CD14-positive monocyte (primary cell): ENCODE results near the gene ELMO3. TPM values are rescaled to one million over a fixed set of nuclear protein-coding genes. Genes with fewer than 3 reads are reported as not detected.

Experiments used
- DNase-seq, 3 donors: peaks; one replicate each; pipeline ENCODE4 v3.0.0-alpha.2; 2011 to 2022
- H2AFZ ChIP-seq: 2 replicates; pipeline ENCODE4 v1.6.0; 2012; ENCODE audit warnings: mild to moderate bottlenecking, low read depth, low read length, inconsistent platforms; ENCODE audit not compliant: insufficient read depth, poor library complexity, severe bottlenecking
- H3K27ac ChIP-seq, 2 donors: 1 replicate in 1 of 2; 2 replicates in 1 of 2; pipeline ENCODE4 v1.5.1; 2012 to 2013; ENCODE audit warnings: low read length in 2 of 2, control low read depth in 1 of 2, inconsistent platforms in 1 of 2, low read depth in 1 of 2, mild to moderate bottlenecking in 1 of 2
- H3K27me3 ChIP-seq, 2 donors: one replicate each; pipeline versions ENCODE4 v1.6.0 to v1.6.1; 2011 to 2013; ENCODE audit warnings: low read length in 2 of 2; ENCODE audit not compliant: control insufficient read depth in 2 of 2, insufficient read depth in 2 of 2
- H3K36me3 ChIP-seq, 2 donors: replicated peaks in 1 of 2; 1 replicate in 1 of 2; 2 replicates in 1 of 2; pipeline versions ENCODE4 v1.5.1 to v1.6.1; 2012 to 2013; ENCODE audit warnings: low read length in 2 of 2, control low read depth in 1 of 2, inconsistent platforms in 1 of 2, mild to moderate bottlenecking in 1 of 2; ENCODE audit not compliant: insufficient read depth in 2 of 2, control insufficient read depth in 1 of 2
- H3K4me1 ChIP-seq, 2 donors: 1 replicate in 1 of 2; 2 replicates in 1 of 2; pipeline versions ENCODE4 v1.5.1 to v1.6.1; 2012 to 2013; ENCODE audit warnings: low read length in 2 of 2, control low read depth in 1 of 2, inconsistent platforms in 1 of 2, mild to moderate bottlenecking in 1 of 2, moderate library complexity in 1 of 2; ENCODE audit not compliant: insufficient read depth in 2 of 2, control insufficient read depth in 1 of 2
- H3K4me2 ChIP-seq: replicated peaks from 2 replicates; pipeline ENCODE3; 2012; ENCODE audit warnings: low read length, moderate library complexity, mild to moderate bottlenecking; ENCODE audit not compliant: poor library complexity, severe bottlenecking; ENCODE audit errors: extremely low read depth
- H3K4me3 ChIP-seq, 3 experiments: fragments of 200-600 bp in 1 of 3; sonication (generic) in 1 of 3; replicated peaks in 1 of 3; 1 replicate in 2 of 3; 2 replicates in 1 of 3; pipeline ENCODE4 v1.5.1; 2011 to 2013; ENCODE audit warnings: low read length in 3 of 3, mild to moderate bottlenecking in 3 of 3, control low read depth in 2 of 3, low read depth in 2 of 3, inconsistent platforms in 1 of 3, moderate library complexity in 1 of 3
- H3K79me2 ChIP-seq: 2 replicates; pipeline ENCODE4 v1.6.0; 2012; ENCODE audit warnings: mild to moderate bottlenecking, control low read depth, inconsistent platforms, low read length, moderate library complexity; ENCODE audit not compliant: insufficient read depth
- H3K9ac ChIP-seq: 2 replicates; pipeline ENCODE4 v1.6.0; 2017; ENCODE audit warnings: low read length, mild to moderate bottlenecking; ENCODE audit not compliant: insufficient read depth, poor library complexity, severe bottlenecking
- H3K9me3 ChIP-seq, 2 donors: replicated peaks in 1 of 2; 1 replicate in 1 of 2; 2 replicates in 1 of 2; pipeline versions ENCODE4 v1.5.1 to v1.6.1; 2012 to 2013; ENCODE audit warnings: low read length in 2 of 2, control low read depth in 1 of 2; ENCODE audit not compliant: control insufficient read depth in 1 of 2, insufficient read depth in 1 of 2
- H4K20me1 ChIP-seq: 2 replicates; pipeline ENCODE4 v1.6.0; 2012; ENCODE audit warnings: mild to moderate bottlenecking, low read length, control low read depth, moderate library complexity; ENCODE audit not compliant: insufficient read depth
- H3K27ac Mint-ChIP-seq, 7 donors: one replicate each; pipeline ENCODE4 v1.8.0; 2020; ENCODE audit warnings: mild to moderate bottlenecking in 7 of 7, mixed read lengths in 7 of 7, moderate library complexity in 6 of 7, inconsistent platforms in 2 of 7
- H3K27me3 Mint-ChIP-seq, 3 donors: one replicate each; pipeline ENCODE4 v1.8.0; 2021 to 2022; ENCODE audit warnings: low read depth in 3 of 3, mild to moderate bottlenecking in 3 of 3, mixed read lengths in 3 of 3, moderate library complexity in 3 of 3, inconsistent platforms in 1 of 3
- H3K36me3 Mint-ChIP-seq, 2 donors: one replicate each; pipeline ENCODE4 v1.8.0; 2020; ENCODE audit warnings: mixed read lengths in 2 of 2, inconsistent platforms in 1 of 2, mild to moderate bottlenecking in 1 of 2
- H3K4me1 Mint-ChIP-seq: one replicate; pipeline ENCODE4 v1.8.0; 2020; ENCODE audit warnings: mild to moderate bottlenecking, mixed read lengths
- H3K4me3 Mint-ChIP-seq, 2 donors: one replicate each; pipeline ENCODE4 v1.8.0; 2020; ENCODE audit warnings: mild to moderate bottlenecking in 2 of 2, mixed read lengths in 2 of 2, moderate library complexity in 1 of 2
- H3K9me3 Mint-ChIP-seq, 7 donors: one replicate each; pipeline ENCODE4 v1.8.0; 2020 to 2022; ENCODE audit warnings: mixed read lengths in 7 of 7, mild to moderate bottlenecking in 6 of 7, moderate library complexity in 6 of 7, inconsistent platforms in 2 of 7
- CTCF ChIP-seq: fragments of 200-600 bp; IDR thresholded peaks from one replicate; pipeline ENCODE4 v1.8.0; 2022; ENCODE audit warnings: antibody characterized with exemption, mild to moderate bottlenecking
- WGBS: methylation state at CpG from one replicate; pipeline ENCODE4 v1.1.5; 2013; ENCODE audit warnings: missing lambda C conversion rate; ENCODE audit not compliant: insufficient coverage; 5-methylcytosine and 5-hydroxymethylcytosine counted together
- intact Hi-C, 2 donors: fragments of 100-400 bp; cut with micrococcal nuclease; formaldehyde crosslinking; loops; one replicate each; pipeline versions ENCODE4 v1.15.0 to v1.15.1; 2023
- polyA plus RNA-seq, 3 donors: library from polyadenylated mRNA; depleted of rRNA in 1 of 3; unstranded in 2 of 3; stranded (reverse) in 1 of 3; fragments of 300-500 nt in 2 of 3; fragments of >200 nt in 1 of 3; fragmentation: Illumina TruSeq in 2 of 3; gene quantifications; 1 replicate in 2 of 3; 2 replicates in 1 of 3; pipeline ENCODE4 v1.2.3, GENCODE V29; 2012 to 2021

Gene ELMO3
- polyA plus RNA-seq, 3 donors, result 0.15 to 7.0 TPM; not detected in 1

- H4K20me1 ChIP-seq, result peaks cover 32% of the 10 kb centered on the region
- peaks cover 12 to 41% of the 10 kb centered on the region in 2 donors for H3K27me3 ChIP-seq
- peaks cover 28 to 29% of the 10 kb centered on the region in 2 donors for H3K36me3 Mint-ChIP-seq
- no peaks in the 10 kb centered on the region for H3K36me3 ChIP-seq
- no peak overlapping the region for H3K4me2 ChIP-seq
- H2AFZ ChIP-seq, result no peak overlapping the region
- peaks cover 36 to 58% (median 42%) of the 10 kb centered on the region in 3 donors for H3K27me3 Mint-ChIP-seq
- H3K9ac ChIP-seq, result no peak overlapping the region
- H3K4me1 ChIP-seq, result peaks cover 42 to 53% of the 10 kb centered on the region in 2 donors
- no peak for DNase-seq
- H3K79me2 ChIP-seq, result peaks cover 8% of the 10 kb centered on the region
- no peak overlapping the region for H3K4me3 ChIP-seq
- no peak overlapping the region for H3K27ac ChIP-seq
- WGBS, result 92% methylated on average over 12 of the region's 13 CpGs
- peaks cover 15% of the 10 kb centered on the region for H3K4me1 Mint-ChIP-seq
- H3K9me3 Mint-ChIP-seq, result peaks cover 0 to 19% (median 3%) of the 10 kb centered on the region in 7 donors
- H3K27ac Mint-ChIP-seq, result no peak overlapping the region
- no peak for TF ChIP-seq CTCF
- intact Hi-C loops, result no loop called here
- no peaks in the 10 kb centered on the region for H3K9me3 ChIP-seq
- H3K4me3 Mint-ChIP-seq, result peak overlapping the region in 1 of 2 donors; percentile 91
These were observed 19.4 kb upstream of the ELMO3 start for GRCh38 chr16:67179421-67180080.

- H3K27me3 ChIP-seq, result peaks cover 6 to 41% of the 10 kb centered on the region in 2 donors
- Mint-ChIP-seq H3K9me3 (peaks cover 0 to 21% (median 5%) of the 10 kb centered on the region in 7 donors), H3K36me3 (peaks cover 27 to 28% of the 10 kb centered on the region in 2 donors), H3K4me1 (peaks cover 16% of the 10 kb centered on the region), H3K27ac (no peak overlapping the region), H3K27me3 (peaks cover 32 to 58% (median 42%) of the 10 kb centered on the region in 3 donors), H3K4me3 (no peak overlapping the region)
- H3K4me1 ChIP-seq, result peaks cover 42 to 53% of the 10 kb centered on the region in 2 donors
- no peak overlapping the region for H2AFZ ChIP-seq
- 94% methylated on average over 14 of the region's 16 CpGs for WGBS
- no peak overlapping the region for H3K27ac ChIP-seq
- H3K36me3 ChIP-seq, result no peaks in the 10 kb centered on the region
- intact Hi-C loops, result no loop called here
- no peak overlapping the region for H3K9ac ChIP-seq
- DNase-seq, result no peak
- H3K4me3 ChIP-seq, result no peak overlapping the region
- TF ChIP-seq CTCF, result no peak
- H3K4me2 ChIP-seq, result no peak overlapping the region
- H3K9me3 ChIP-seq, result no peaks in the 10 kb centered on the region
- peaks cover 8% of the 10 kb centered on the region for H3K79me2 ChIP-seq
- H4K20me1 ChIP-seq, result peaks cover 26% of the 10 kb centered on the region
These were observed 18.8 kb upstream of the ELMO3 start for GRCh38 chr16:67180166-67180565.
